ENCODE data around the gene KCNIP4. TPM values are rescaled to one million over a fixed set of nuclear protein-coding genes. Genes with fewer than 3 reads are reported as not detected.

KCNIP4 gene
- total and polyA plus RNA-seq, 2 donors (not counting 1 experiment from before 2014, with no cell fraction given), result not detected

- no peaks in the 10 kb centered on the region for H3K79me2 ChIP-seq (ENCODE audit: control insufficient read depth, insufficient read depth, low read length)
- TF ChIP-seq EZH2 (IDR thresholded peaks at IDR 0.05; ENCODE audit: borderline replicate concordance, insufficient read depth, low read depth, low read length, poor library complexity, severe bottlenecking), result no peak
- TF ChIP-seq, protein P1, sequence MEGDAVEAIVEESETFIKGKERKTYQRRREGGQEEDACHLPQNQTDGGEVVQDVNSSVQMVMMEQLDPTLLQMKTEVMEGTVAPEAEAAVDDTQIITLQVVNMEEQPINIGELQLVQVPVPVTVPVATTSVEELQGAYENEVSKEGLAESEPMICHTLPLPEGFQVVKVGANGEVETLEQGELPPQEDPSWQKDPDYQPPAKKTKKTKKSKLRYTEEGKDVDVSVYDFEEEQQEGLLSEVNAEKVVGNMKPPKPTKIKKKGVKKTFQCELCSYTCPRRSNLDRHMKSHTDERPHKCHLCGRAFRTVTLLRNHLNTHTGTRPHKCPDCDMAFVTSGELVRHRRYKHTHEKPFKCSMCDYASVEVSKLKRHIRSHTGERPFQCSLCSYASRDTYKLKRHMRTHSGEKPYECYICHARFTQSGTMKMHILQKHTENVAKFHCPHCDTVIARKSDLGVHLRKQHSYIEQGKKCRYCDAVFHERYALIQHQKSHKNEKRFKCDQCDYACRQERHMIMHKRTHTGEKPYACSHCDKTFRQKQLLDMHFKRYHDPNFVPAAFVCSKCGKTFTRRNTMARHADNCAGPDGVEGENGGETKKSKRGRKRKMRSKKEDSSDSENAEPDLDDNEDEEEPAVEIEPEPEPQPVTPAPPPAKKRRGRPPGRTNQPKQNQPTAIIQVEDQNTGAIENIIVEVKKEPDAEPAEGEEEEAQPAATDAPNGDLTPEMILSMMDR (IDR thresholded peaks at IDR 0.05), result no peak
- POLR2A ChIA-PET, result no interaction called here
- no CpG with 5 or more reads among the region's 3 CpGs for WGBS (ENCODE audit: insufficient coverage)
- no peaks in the 10 kb centered on the region for H3K9me3 Mint-ChIP-seq (ENCODE audit: insufficient read depth)
- H3K9me3 ChIP-seq (ENCODE audit: control extremely low read depth in 1 of 3, control insufficient read depth in 2 of 3, insufficient read depth in 1 of 3, low read length in 2 of 3), result no peaks in the 10 kb centered on the region
- no peaks in the 10 kb centered on the region for H3K36me3 ChIP-seq (replicated peaks in 1 of 2; ENCODE audit: control extremely low read depth in 1 of 2, control insufficient read depth in 1 of 2, extremely low read depth in 1 of 2, insufficient read depth in 2 of 2, low read length in 1 of 2)
- no peaks in the 10 kb centered on the region for H4K20me1 ChIP-seq (ENCODE audit: control insufficient read depth, insufficient read depth, low read length, poor library complexity, severe bottlenecking)
- H3K27me3 Mint-ChIP-seq, result no peaks in the 10 kb centered on the region
- DNase-seq, result no peak
- H2AFZ ChIP-seq (ENCODE audit: insufficient read depth, low read depth, low read length, poor library complexity, severe bottlenecking), result no peak overlapping the region
- intact Hi-C loops (cut with micrococcal nuclease), result no loop called here
- H3K4me3 ChIP-seq (ENCODE audit: control extremely low read depth in 1 of 5, extremely low read depth in 1 of 5, insufficient read depth in 1 of 5, low read depth in 2 of 5, low read length in 4 of 5), result no peak overlapping the region
- no peaks in the 10 kb centered on the region for H3K4me1 ChIP-seq (ENCODE audit: control insufficient read depth in 2 of 2, insufficient read depth in 2 of 2, low read length in 2 of 2)
- H3K27ac ChIP-seq (ENCODE audit: low read length in 2 of 2), result no peak overlapping the region
- CTCF ChIA-PET, result no interaction called here
- H3K27me3 ChIP-seq (replicated peaks in 1 of 4; ENCODE audit: control extremely low read depth in 1 of 4, control insufficient read depth in 3 of 4, insufficient read depth in 4 of 4, low read length in 3 of 4), result no peaks in the 10 kb centered on the region
- no peak overlapping the region for H3K27ac Mint-ChIP-seq
- no peak overlapping the region for H3K4me2 ChIP-seq (replicated peaks; ENCODE audit: low read depth, low read length, poor library complexity, severe bottlenecking)
- H3K4me1 Mint-ChIP-seq, result no peaks in the 10 kb centered on the region
- H3K4me3 Mint-ChIP-seq, result no peak overlapping the region
- no peak overlapping the region for H3K9ac ChIP-seq (ENCODE audit: low read length)
- ATAC-seq (ENCODE audit: low read depth), result no peak
Observed at GRCh38 chr4:21733894-21734630, 214.5 kb downstream of the KCNIP4 start.

DNA sequence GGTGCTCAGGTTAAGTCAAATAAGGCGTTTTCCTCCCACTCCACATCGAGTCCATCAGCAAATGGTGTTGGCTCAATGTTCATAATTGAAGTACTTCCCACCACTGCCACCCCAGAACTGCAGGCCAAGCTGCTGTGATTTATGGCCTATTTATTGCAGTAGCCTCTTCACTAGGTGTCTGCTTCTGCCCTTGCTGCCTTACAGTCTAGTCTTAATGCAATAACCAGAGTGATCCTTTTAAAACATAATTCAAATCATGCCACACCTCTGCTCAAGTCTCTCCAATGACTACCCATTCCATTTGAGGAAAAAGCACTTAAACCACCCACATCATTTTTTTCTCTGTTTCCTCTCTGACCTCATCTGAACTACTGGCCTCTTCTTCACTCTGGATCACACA is 220.3 kb downstream of the KCNIP4 start:
- no peaks in the 10 kb centered on the region for H3K27me3 Mint-ChIP-seq
- CTCF ChIA-PET, result no interaction called here

More for the DNA sequence above, 220.3 kb downstream of the KCNIP4 start:
- Histone ChIP-seq H2AFZ (ENCODE audit: insufficient read depth, low read depth, low read length, poor library complexity, severe bottlenecking) (no peak overlapping the region), H4K20me1 (ENCODE audit: control insufficient read depth, insufficient read depth, low read length, poor library complexity, severe bottlenecking) (no peaks in the 10 kb centered on the region), H3K27me3 (replicated peaks in 1 of 4; ENCODE audit: control extremely low read depth in 1 of 4, control insufficient read depth in 3 of 4, insufficient read depth in 4 of 4, low read length in 3 of 4) (no peaks in the 10 kb centered on the region), H3K79me2 (ENCODE audit: control insufficient read depth, insufficient read depth, low read length) (no peaks in the 10 kb centered on the region), H3K27ac (ENCODE audit: low read length in 2 of 2) (no peak overlapping the region), H3K9me3 (ENCODE audit: control extremely low read depth in 1 of 3, control insufficient read depth in 2 of 3, insufficient read depth in 1 of 3, low read length in 2 of 3) (peaks cover 0 to 4% (median 0%) of the 10 kb centered on the region in 3 donors), H3K9ac (ENCODE audit: low read length) (no peak overlapping the region), H3K36me3 (replicated peaks in 1 of 2; ENCODE audit: control extremely low read depth in 1 of 2, control insufficient read depth in 1 of 2, extremely low read depth in 1 of 2, insufficient read depth in 2 of 2, low read length in 1 of 2) (no peaks in the 10 kb centered on the region), H3K4me2 (replicated peaks; ENCODE audit: low read depth, low read length, poor library complexity, severe bottlenecking) (no peak overlapping the region), H3K4me3 (ENCODE audit: control extremely low read depth in 1 of 5, extremely low read depth in 1 of 5, insufficient read depth in 1 of 5, low read depth in 2 of 5, low read length in 4 of 5) (no peak overlapping the region), H3K4me1 (ENCODE audit: control insufficient read depth in 2 of 2, insufficient read depth in 2 of 2, low read length in 2 of 2) (no peaks in the 10 kb centered on the region)
- DNase-seq (no peak), ATAC-seq (ENCODE audit: low read depth) (no peak)
- whole genome bisulfite sequencing (ENCODE audit: insufficient coverage), result 33% methylated on average over 1 of the region's 2 CpGs
- Mint-ChIP-seq H3K9me3 (ENCODE audit: insufficient read depth) (no peaks in the 10 kb centered on the region), H3K4me1 (no peaks in the 10 kb centered on the region), H3K4me3 (no peak overlapping the region), H3K27ac (no peak overlapping the region)
- POLR2A ChIA-PET, result no interaction called here
- intact Hi-C loops (cut with micrococcal nuclease), result no loop called here
- TF ChIP-seq, protein P1 (IDR thresholded peaks at IDR 0.05), result no peak
- no peak for TF ChIP-seq EZH2 (IDR thresholded peaks at IDR 0.05; ENCODE audit: borderline replicate concordance, insufficient read depth, low read depth, low read length, poor library complexity, severe bottlenecking)
